Activated CD4-positive, alpha-beta memory T cell treated with anti-CD3 and anti-CD28 coated beads for 36 hours (primary cell): Measurements from ENCODE around the gene NRCAM. TPM values are rescaled to one million over a fixed set of nuclear protein-coding genes. Genes with fewer than 3 reads are reported as not detected.
A peak's percentile ranks its signal among the peaks of the same experiment; 100 is the strongest.
"Not testable (repeated sequence)": the region's sequence is repeated elsewhere in the genome, so short reads cannot be mapped to it uniquely, and the experiment has no call there.

Experiments
- CTCF ChIA-PET: fragments of 350-600 bp; sonication (Branson Sonifier 250); formaldehyde crosslinking; loops from one replicate; lab custom pipeline; 2021; ENCODE audit warnings: antibody characterized with exemption, inconsistent platforms; lab: Charles Lee
- POLR2A ChIA-PET: fragments of 350-600 bp; sonication (Branson Sonifier 250); formaldehyde crosslinking; loops from one replicate; lab custom pipeline; 2021; ENCODE audit warnings: antibody characterized with exemption; lab: Charles Lee
- DNase-seq: peaks from one replicate; pipeline ENCODE4 v3.0.0-alpha.2; 2020
- H3K27ac Mint-ChIP-seq: one replicate; pipeline ENCODE4 v1.8.0; 2021; ENCODE audit warnings: mixed read lengths
- H3K27me3 Mint-ChIP-seq: one replicate; pipeline ENCODE4 v1.8.0; 2021; ENCODE audit warnings: mixed read lengths
- H3K36me3 Mint-ChIP-seq: one replicate; pipeline ENCODE4 v1.8.0; 2021; ENCODE audit warnings: mixed read lengths
- H3K4me1 Mint-ChIP-seq: one replicate; pipeline ENCODE4 v1.8.0; 2021; ENCODE audit warnings: low read depth, mixed read lengths
- H3K4me3 Mint-ChIP-seq: one replicate; pipeline ENCODE4 v1.8.0; 2021; ENCODE audit warnings: mild to moderate bottlenecking, mixed read lengths
- H3K9me3 Mint-ChIP-seq: one replicate; pipeline ENCODE4 v1.8.0; 2021; ENCODE audit warnings: mixed read lengths
- intact Hi-C: fragments of 100-400 bp; cut with micrococcal nuclease; formaldehyde crosslinking; loops from one replicate; pipeline ENCODE4 v1.15.1; 2023
- total RNA-seq, 2 experiments: library from RNA; stranded (reverse); gene quantifications; one replicate each; pipeline ENCODE4 v1.2.3, GENCODE V29; 2021

Gene NRCAM
- total RNA-seq: under 1 TPM in 1 of 2 experiments, not detected in 1; 0.14 TPM

GRCh38 chr7:108455998-108456677, at the start of gene NRCAM:
Gene NRCAM (minus strand): TSS chr7:108456436. CDS start chr7:108240064, 216,372 bp downstream.
- POLR2A ChIA-PET: interaction anchor here (0.7 to 0.8 kb wide), 2 partner anchors 70 to 114 kb away, joined by 3 to 5 read pairs; partner anchors contain the start of gene PNPLA8
- Mint-ChIP-seq H3K36me3 (no peaks in the 10 kb centered on the region), H3K27me3 (peaks cover 53% of the 10 kb centered on the region), H3K4me1 (peaks cover 6% of the 10 kb centered on the region), H3K27ac (no peak within 1 kb of the TSS), H3K4me3 (peak within 1 kb of the TSS; percentile 45), H3K9me3 (no peaks in the 10 kb centered on the region)
- CTCF ChIA-PET: interaction anchor here (0.6 to 1.0 kb wide), 2 partner anchors 276 to 308 kb away, joined by 3 to 4 read pairs; no protein-coding TSS in a partner anchor
- peak; percentile 31 for DNase-seq
- intact Hi-C loops: no loop called here

- POLR2A ChIA-PET, H3K4me3 Mint-ChIP-seq, intact Hi-C loops, CTCF ChIA-PET, H3K9me3 Mint-ChIP-seq, H3K27me3 Mint-ChIP-seq, H3K27ac Mint-ChIP-seq: not testable (repeated sequence)
- peak; percentile 25 for DNase-seq
- peaks cover 12% of the 10 kb centered on the region for H3K36me3 Mint-ChIP-seq
- peaks cover 11% of the 10 kb centered on the region for H3K4me1 Mint-ChIP-seq
Observed at GRCh38 chr7:108504576-108504975, 48.3 kb upstream of the NRCAM start.

GRCh38 chr7:108503112-108504026, 47.1 kb upstream of the NRCAM start:
- Mint-ChIP-seq H3K9me3 (no peaks in the 10 kb centered on the region), H3K27ac (no peak overlapping the region), H3K4me3 (no peak overlapping the region), H3K4me1 (peaks cover 11% of the 10 kb centered on the region), H3K36me3 (peaks cover 12% of the 10 kb centered on the region), H3K27me3 (no peaks in the 10 kb centered on the region)
- POLR2A ChIA-PET: no interaction called here
- no peak for DNase-seq
- intact Hi-C loops: no loop called here
- CTCF ChIA-PET: no interaction called here

- Mint-ChIP-seq H3K27ac (no peak overlapping the region), H3K36me3 (peaks cover 15% of the 10 kb centered on the region), H3K4me1 (peaks cover 9% of the 10 kb centered on the region), H3K27me3 (no peaks in the 10 kb centered on the region), H3K9me3 (no peaks in the 10 kb centered on the region), H3K4me3 (no peak overlapping the region)
- DNase-seq: no peak
- intact Hi-C loops: no loop called here
- CTCF ChIA-PET: no interaction called here
- POLR2A ChIA-PET: no interaction called here
Observed at GRCh38 chr7:108499566-108499965, 43.3 kb upstream of the NRCAM start.

GRCh38 chr7:108498481-108498880, 42.2 kb upstream of the NRCAM start:
- H3K4me3 Mint-ChIP-seq: no peak overlapping the region
- ChIA-PET CTCF (interaction anchor here (0.9 to 2.6 kb wide), 4 partner anchors 14 to 321 kb away, joined by 3 to 13 read pairs (median 4); no protein-coding TSS in a partner anchor), POLR2A (no interaction called here)
- H3K4me1 Mint-ChIP-seq: peaks cover 3% of the 10 kb centered on the region
- H3K27ac Mint-ChIP-seq: no peak overlapping the region
- no peaks in the 10 kb centered on the region for H3K9me3 Mint-ChIP-seq
- H3K27me3 Mint-ChIP-seq: no peaks in the 10 kb centered on the region
- intact Hi-C loops: no loop called here
- H3K36me3 Mint-ChIP-seq: peaks cover 18% of the 10 kb centered on the region
- DNase-seq: no peak

GRCh38 chr7:108497082-108497725, 41.0 kb upstream of the NRCAM start:
- Mint-ChIP-seq H3K4me1 (no peaks in the 10 kb centered on the region), H3K27ac (no peak overlapping the region), H3K9me3 (no peaks in the 10 kb centered on the region), H3K36me3 (peaks cover 19% of the 10 kb centered on the region), H3K27me3 (no peaks in the 10 kb centered on the region), H3K4me3 (no peak overlapping the region)
- peak; percentile 20 for DNase-seq
- intact Hi-C loops: loop anchor here (1.0 kb wide), 2 partner anchors 45 to 316 kb away; no protein-coding TSS in a partner anchor
- ChIA-PET CTCF (interaction anchor here (0.6 to 2.6 kb wide), 21 partner anchors 10 to 384 kb away, joined by 3 to 17 read pairs (median 6); partner anchors contain the start of gene PNPLA8), POLR2A (no interaction called here)

- H3K9me3 Mint-ChIP-seq: no peaks in the 10 kb centered on the region
- H3K4me3 Mint-ChIP-seq: no peak overlapping the region
- POLR2A ChIA-PET: no interaction called here
- intact Hi-C loops: no loop called here
- H3K36me3 Mint-ChIP-seq: peaks cover 23% of the 10 kb centered on the region
- no peak for DNase-seq
- CTCF ChIA-PET: no interaction called here
- H3K27ac Mint-ChIP-seq: no peak overlapping the region
- no peaks in the 10 kb centered on the region for H3K27me3 Mint-ChIP-seq
- no peaks in the 10 kb centered on the region for H3K4me1 Mint-ChIP-seq
Observed at GRCh38 chr7:108492742-108493141, 36.5 kb upstream of the NRCAM start.

- intact Hi-C loops: no loop called here
- H3K4me3 Mint-ChIP-seq: no peak overlapping the region
- H3K4me1 Mint-ChIP-seq: no peaks in the 10 kb centered on the region
- H3K27ac Mint-ChIP-seq: no peak overlapping the region
- peaks cover 19% of the 10 kb centered on the region for H3K36me3 Mint-ChIP-seq
- H3K9me3 Mint-ChIP-seq: no peaks in the 10 kb centered on the region
- ChIA-PET CTCF (interaction anchor here (0.5 to 2.4 kb wide), 2 partner anchors 8 to 504 kb away, joined by 3 to 13 read pairs; no protein-coding TSS in a partner anchor), POLR2A (no interaction called here)
- no peak for DNase-seq
- no peaks in the 10 kb centered on the region for H3K27me3 Mint-ChIP-seq
Observed at GRCh38 chr7:108488768-108489538, 32.7 kb upstream of the NRCAM start.

- H3K36me3 Mint-ChIP-seq: peaks cover 15% of the 10 kb centered on the region
- no peak overlapping the region for H3K4me3 Mint-ChIP-seq
- no peak overlapping the region for H3K27ac Mint-ChIP-seq
- ChIA-PET CTCF (interaction anchor here (1.1 to 2.4 kb wide), 2 partner anchors 9 to 305 kb away, joined by 3 to 13 read pairs; no protein-coding TSS in a partner anchor), POLR2A (no interaction called here)
- DNase-seq: no peak
- H3K4me1 Mint-ChIP-seq: no peaks in the 10 kb centered on the region
- intact Hi-C loops: no loop called here
- no peaks in the 10 kb centered on the region for H3K27me3 Mint-ChIP-seq
- H3K9me3 Mint-ChIP-seq: no peaks in the 10 kb centered on the region
Observed at GRCh38 chr7:108487646-108488045, 31.4 kb upstream of the NRCAM start.

GRCh38 chr7:108486291-108486966, 30.2 kb upstream of the NRCAM start:
- Mint-ChIP-seq H3K4me3 (no peak overlapping the region), H3K9me3 (no peaks in the 10 kb centered on the region), H3K36me3 (peaks cover 15% of the 10 kb centered on the region), H3K27ac (no peak overlapping the region), H3K27me3 (no peaks in the 10 kb centered on the region), H3K4me1 (no peaks in the 10 kb centered on the region)
- POLR2A ChIA-PET: no interaction called here
- DNase-seq: no peak
- CTCF ChIA-PET: interaction anchor here (1.1 to 3.5 kb wide), 3 partner anchors 11 to 303 kb away, joined by 3 to 17 read pairs (median 13); no protein-coding TSS in a partner anchor
- intact Hi-C loops: no loop called here

GRCh38 chr7:108484137-108484536, 27.9 kb upstream of the NRCAM start:
- H3K27ac Mint-ChIP-seq: no peak overlapping the region
- no peak overlapping the region for H3K4me3 Mint-ChIP-seq
- H3K4me1 Mint-ChIP-seq: no peaks in the 10 kb centered on the region
- intact Hi-C loops: no loop called here
- CTCF ChIA-PET: interaction anchor here (3.5 kb wide), 1 partner anchor 13 kb away, joined by 17 read pairs; no protein-coding TSS in a partner anchor
- peaks cover 15% of the 10 kb centered on the region for H3K36me3 Mint-ChIP-seq
- no peak for DNase-seq
- H3K27me3 Mint-ChIP-seq: no peaks in the 10 kb centered on the region
- POLR2A ChIA-PET: no interaction called here
- H3K9me3 Mint-ChIP-seq: no peaks in the 10 kb centered on the region
